HG02938 (cell line): Measurements from ENCODE around the gene JAG2.

ENCODE experiments used
- ATAC-seq: cut with Tn5 transposase; IDR thresholded peaks from one replicate; pipeline ENCODE4 v1.9.1; 2021; ENCODE audit warnings: mild to moderate bottlenecking, moderate library complexity; ENCODE audit not compliant: unreplicated experiment

JAG2 gene

DNA sequence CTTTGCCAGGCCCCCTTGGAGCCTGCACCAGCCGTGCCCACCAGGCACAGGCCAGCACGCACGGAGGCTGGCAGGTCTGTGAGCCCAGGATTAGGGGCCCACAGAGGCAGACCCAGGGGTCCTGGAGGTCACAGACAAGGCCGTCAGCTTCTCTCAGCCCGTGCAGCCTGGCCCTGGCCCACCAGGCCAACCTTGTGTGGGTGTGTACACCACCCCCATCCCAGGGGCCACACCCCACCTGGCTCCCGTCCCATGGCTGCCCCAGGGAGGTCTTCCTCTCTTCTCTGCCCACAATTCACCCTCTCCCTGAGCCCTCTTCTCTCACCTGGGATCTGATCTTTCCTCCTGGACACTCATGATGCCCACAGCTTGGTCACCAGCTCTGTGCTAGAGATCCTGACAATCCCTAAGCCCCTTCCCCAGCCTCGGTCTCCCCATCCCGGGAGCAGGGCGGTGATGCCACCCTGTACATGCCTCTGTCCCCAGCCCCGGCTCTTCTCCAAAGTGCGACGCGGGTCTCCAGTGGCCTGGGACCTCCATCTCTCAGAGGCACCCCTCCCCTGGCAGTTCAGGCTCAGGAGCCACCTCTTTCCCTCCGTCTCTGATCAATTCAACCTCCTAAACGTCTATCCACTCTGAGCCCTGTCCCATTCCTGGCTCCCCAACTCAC, 72.2 kb downstream of the JAG2 start:
- no peak for ATAC-seq

DNA sequence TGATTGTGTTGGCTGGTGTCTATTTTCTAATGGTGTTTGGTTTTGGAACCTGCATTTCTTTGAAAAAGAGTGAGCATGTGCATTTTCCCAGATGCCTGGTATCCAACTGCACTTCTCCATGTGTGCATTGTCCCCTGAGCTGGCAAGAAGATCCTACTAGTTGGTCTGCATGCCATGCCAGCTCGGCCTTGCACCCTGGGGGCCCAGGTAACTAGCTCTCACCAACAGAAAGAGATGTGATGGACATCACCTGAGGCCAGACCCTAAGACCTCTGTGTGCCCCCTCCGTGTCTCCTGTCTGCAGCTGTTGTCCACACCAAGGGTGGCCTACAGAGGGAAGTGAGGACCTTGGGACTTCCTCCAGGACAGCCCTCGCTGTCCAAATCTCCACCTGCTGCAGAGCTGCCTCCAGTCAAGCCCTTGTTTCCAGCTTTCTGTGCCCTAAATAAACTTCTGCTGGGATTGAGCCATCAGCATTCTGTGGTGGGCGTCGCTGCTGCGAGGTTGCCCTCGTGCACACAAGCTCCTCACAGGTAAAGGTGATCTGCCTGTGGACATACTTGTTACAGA, 73.3 kb downstream of the JAG2 start:
- no peak for ATAC-seq

DNA sequence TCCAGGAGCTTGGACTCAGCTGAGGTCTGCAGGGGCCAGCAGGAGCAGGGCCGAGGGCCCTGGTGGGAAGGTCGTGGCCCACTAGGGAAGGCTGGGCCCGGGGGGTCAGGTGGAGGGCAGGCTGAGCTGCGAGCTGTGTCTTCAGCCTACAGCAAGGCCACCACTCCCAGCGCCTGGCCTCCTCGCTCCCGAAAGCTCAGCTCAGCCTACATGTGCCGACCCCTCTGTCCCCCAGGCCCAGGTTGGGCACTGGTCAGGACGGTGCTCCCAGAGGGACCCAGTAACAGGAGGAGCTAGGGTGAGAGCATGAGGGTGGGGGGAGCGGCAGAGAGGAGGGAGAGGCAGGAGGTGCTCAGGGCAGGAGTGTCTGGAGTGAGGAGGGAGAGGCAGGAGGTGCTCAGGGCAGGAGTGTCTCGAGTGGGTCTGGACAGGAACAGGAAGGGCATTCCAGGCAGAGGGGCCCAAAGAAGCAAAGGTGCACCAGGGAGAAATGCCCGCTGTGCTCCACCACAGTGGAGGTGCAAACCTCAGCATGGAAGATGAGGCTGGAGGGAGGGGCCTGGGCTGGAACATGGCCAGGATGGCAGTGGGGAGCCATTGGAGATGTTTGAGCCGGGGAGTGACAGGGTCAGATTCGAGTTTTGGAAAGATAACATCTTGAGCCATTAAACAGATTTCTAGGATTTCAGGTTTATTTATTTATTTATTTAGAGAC, 74.2 kb downstream of the JAG2 start:
- ATAC-seq = no peak

DNA sequence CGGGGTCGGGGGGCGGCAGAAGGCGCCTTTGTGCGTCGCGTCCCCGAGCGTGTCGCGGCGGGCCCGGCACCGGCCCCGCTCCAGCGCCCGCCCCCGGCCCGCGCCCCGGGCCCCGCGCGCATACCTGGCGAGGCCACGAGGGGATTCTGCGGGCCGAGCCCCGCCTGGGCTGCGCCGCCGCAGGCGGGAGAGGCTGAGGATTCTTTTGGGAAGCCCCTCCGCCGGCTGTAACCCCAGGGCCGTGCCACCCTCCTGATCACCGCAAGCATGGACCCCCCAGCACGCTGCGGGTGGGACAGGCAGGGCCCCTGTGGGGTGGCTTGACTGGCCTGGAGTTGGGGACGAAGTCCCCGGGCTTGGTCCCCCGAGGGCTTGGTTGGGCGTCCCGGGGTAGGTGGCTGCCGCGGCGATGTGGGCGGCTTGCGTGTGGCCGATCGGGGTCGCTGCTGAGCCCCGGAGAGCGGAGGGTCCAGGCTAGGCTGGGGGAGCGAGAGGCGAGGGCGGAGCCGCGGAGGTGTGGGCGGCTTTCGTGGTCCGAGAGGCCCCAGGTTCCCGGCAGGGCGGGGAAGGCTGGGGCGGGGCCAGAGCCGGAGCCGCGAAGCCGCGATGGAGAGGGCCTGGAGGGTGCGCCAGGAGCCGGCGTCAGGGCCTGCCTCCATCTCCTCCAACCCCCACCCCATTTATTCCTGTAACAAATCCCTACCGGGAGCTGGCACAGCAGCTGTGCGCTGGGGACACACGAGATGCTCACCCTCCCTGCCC, 75.0 kb downstream of the JAG2 start:
- ATAC-seq = no peak

DNA sequence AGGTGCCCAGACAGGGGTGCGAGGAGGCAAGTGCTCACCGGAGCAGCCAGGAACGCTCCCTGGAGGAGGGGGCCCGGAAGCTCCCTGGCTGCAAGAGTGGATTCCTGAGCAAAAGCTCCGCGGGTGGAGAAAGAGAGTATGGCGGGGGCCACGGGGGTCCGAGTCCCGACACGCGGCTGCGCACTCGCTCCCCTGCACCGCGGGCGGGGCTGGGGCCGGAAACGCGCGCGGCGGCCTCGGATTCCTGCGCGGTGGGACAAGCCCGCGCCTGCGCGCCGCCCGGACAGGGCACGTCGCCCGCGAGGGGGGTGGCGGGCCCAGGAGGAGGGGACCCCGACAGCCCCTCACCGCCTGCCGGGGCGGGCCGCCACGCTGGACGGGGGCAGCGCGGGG, 75.5 kb downstream of the JAG2 start:
- no peak for ATAC-seq

DNA sequence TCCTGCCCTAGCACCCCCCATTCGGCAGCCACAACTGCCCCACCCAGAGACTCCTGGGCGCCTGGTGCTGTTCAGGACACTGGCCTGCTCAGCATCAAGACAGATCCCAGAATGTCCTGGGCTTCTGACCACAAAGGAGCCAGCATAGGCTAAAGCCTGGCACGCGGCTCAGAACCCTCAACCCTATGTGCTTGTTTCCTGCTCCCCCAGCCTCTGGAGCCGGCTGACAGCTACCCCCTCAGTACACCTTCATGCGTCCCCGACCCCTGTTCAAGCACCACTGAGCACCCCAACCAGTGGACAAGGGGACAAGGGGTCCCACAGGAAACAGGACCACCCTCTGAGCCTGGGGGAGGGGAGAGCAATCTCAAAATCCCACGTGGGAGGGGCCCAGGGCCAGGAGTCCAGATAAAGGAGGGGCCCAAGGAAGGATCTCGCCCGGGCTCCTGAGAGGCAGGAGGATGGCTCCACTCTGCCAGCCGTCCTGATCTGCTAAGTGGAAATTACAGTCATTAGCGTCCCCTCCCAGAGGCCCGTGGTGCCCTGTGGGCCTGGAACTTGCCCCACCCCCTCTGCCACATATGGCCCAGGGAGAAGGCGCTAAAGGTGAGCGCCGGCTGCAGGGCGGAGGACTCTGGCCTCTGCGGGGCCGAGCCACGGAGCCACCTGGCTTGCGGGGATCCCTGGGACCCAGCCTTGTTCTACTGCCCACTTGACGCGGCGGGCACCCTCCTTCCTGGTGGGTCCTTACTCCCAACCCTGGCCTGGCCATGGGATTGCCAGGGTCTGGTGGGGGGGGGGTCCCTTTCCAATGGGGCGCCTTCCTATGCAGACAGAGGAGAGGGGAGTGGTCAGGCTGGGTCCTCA, 76.2 kb downstream of the JAG2 start:
- no peak for ATAC-seq

DNA sequence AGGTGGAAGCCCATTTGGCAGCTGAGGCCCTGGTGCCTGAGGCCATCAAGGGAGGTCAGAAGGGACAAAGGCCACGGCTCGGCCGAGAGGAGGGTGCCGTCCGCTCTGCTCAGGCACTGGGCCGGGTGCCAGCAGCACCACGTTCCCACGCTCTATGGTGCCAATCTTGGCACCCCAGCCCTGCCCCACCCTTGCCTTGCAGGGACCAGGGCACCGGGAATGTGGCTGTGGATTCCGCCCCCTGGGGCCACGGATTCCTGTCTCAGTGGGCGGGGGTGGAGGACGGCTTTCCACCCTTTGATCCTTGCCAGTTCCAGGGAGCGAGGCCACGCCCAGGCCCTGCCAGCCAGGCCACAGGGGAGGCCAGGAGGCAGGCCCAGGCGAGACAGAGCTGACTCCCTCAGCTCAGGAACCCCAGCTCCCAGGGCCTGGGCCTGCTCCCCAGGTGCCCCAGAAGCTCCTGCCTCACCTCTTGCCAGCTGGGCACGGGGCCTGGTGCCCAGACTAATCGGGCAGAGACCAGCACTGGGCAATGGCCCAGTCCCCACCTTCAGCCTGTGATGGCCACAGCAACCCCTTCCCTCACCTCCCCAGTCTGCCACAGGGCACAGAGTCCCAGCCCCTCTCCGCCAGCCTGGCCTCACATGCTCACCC, 76.9 kb downstream of the JAG2 start:
- no peak for ATAC-seq

DNA sequence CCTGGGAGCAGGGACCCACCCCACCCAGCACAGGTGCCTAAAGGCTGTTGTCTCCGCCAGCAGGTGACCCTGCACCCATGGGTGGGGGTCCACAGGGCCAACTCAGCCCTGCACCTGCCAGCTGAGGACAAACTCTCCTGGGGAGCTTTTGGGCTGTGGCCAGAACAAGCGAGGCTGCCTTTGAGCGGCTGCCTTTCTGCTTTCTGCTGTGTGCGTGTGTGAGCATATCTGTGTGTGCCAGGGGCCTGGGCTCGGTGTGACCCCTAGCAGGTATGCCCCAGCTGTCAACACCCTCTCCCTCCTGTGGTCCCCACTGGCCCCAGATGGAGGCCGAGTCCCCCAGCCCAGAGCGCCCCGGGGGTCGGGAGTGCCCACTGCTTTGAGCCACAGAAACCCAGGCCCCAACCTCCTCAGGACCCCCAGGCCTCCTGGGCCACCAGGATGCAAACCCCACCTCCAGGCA, 77.5 kb downstream of the JAG2 start:
- no peak for ATAC-seq
